H1 (cell line): Measurements from ENCODE around the gene GRIA2. TPM values are rescaled to one million over a fixed set of nuclear protein-coding genes. Genes with fewer than 3 reads are reported as not detected.
A peak's percentile ranks its signal among the peaks of the same experiment; 100 is the strongest.

Source experiments
- CTBP2 ChIP-seq: IDR thresholded peaks from 2 replicates; pipeline ENCODE4 v1.7.0; 2011; ENCODE audit warnings: borderline replicate concordance, mild to moderate bottlenecking, moderate library complexity, mixed read lengths, low read length; ENCODE audit not compliant: insufficient read depth, insufficient read length
- E2F6 ChIP-seq: IDR thresholded peaks from 2 replicates; pipeline ENCODE4 v1.6.1; 2012; ENCODE audit warnings: inconsistent platforms
- HDAC6 ChIP-seq: IDR thresholded peaks from one replicate; pipeline ENCODE4 v1.7.1; 2012; ENCODE audit warnings: low read depth, mild to moderate bottlenecking, inconsistent platforms, low read length, moderate library complexity
- KDM4A ChIP-seq: IDR thresholded peaks from one replicate; pipeline ENCODE4 v1.7.1; 2012; ENCODE audit warnings: low read depth, mild to moderate bottlenecking, moderate library complexity, low read length, inconsistent platforms; ENCODE audit not compliant: severe bottlenecking
- MAFK ChIP-seq: IDR thresholded peaks from 2 replicates; pipeline ENCODE4 v1.6.1; 2012; ENCODE audit warnings: low read depth, mild to moderate bottlenecking, improper control_type of control experiment, low read length
- NRF1 ChIP-seq: IDR thresholded peaks from 2 replicates; pipeline ENCODE4 v1.6.1; 2011; ENCODE audit warnings: mild to moderate bottlenecking, low read depth, low read length, improper control_type of control experiment
- RAD21 ChIP-seq, 2 experiments: IDR thresholded peaks in 1 of 2; conservative IDR thresholded peaks in 1 of 2; 2 replicates each; pipeline ENCODE4 v1.6.1; 2011; ENCODE audit warnings: low read depth in 2 of 2, low read length in 2 of 2, improper control_type of control experiment in 1 of 2, inconsistent platforms in 1 of 2, mild to moderate bottlenecking in 1 of 2, moderate library complexity in 1 of 2
- RBBP5 ChIP-seq: IDR thresholded peaks from 2 replicates; pipeline ENCODE4 v1.7.1; 2012; ENCODE audit warnings: low read depth, mild to moderate bottlenecking, inconsistent platforms, low read length, moderate library complexity, borderline replicate concordance
- SP1 ChIP-seq: IDR thresholded peaks from 2 replicates; pipeline ENCODE4 v1.6.1; 2011; ENCODE audit warnings: low read depth, low read length
- SUZ12 ChIP-seq: fragments of 200-600 bp; sonication (generic); IDR thresholded peaks from 2 replicates; pipeline ENCODE4 v1.6.1; 2012; ENCODE audit warnings: mild to moderate bottlenecking, inconsistent platforms, low read length, moderate library complexity, mixed read lengths
- polyA plus RNA-seq, 7 experiments: library from polyadenylated mRNA; depleted of rRNA in 3 of 7; stranded (reverse) in 5 of 7; unstranded in 2 of 7; fragments of >200 nt in 5 of 7; fragments of 200-250 nt in 2 of 7; gene quantifications; 1 replicate in 5 of 7; 2 replicates in 1 of 7; 4 replicates in 1 of 7; pipeline versions ENCODE4 v1.2.1 to v1.2.3, GENCODE V29; 2011 to 2013; ENCODE audit warnings: missing spikeins in 2 of 7, mixed read lengths in 2 of 7
- total RNA-seq: library from RNA; stranded (reverse); fragmentation: NEBNext Ultra II Directional; extraction: Animal tissue kit (Norgen Biotek cat#: 25700); gene quantifications from 2 replicates; pipeline ENCODE4 v1.2.1, GENCODE V29; 2021

Gene GRIA2
- total and polyA plus RNA-seq, 2 of the 8 experiments (the other 6 are each of a cell fraction or from before 2014, with no cell fraction given) = not detected

- TF ChIP-seq RAD21 (IDR thresholded peaks at IDR 0.05 in 1 of 2, conservative IDR thresholded peaks at IDR 0.05 in 1 of 2; ENCODE audit: low read depth in 2 of 2, low read length in 2 of 2) (peak; percentile 28 to 30), KDM4A (peak; percentile 73), SP1 (no peak), MAFK (no peak), SUZ12 (peak; percentile 35; the same call in 1 of the 2 replicates), CTBP2 (no peak), NRF1 (no peak), E2F6 (peak; percentile 68), HDAC6 (no peak), RBBP5 (peak; percentile 51; the same call in 1 of the 2 replicates)
Measured at GRCh38 chr4:157221895-157222770, 1.6 kb downstream of the GRIA2 start (continued).
